NB4 (cell line): ENCODE data around the gene IQCH.

Experiments
- POLR2A ChIP-seq: IDR thresholded peaks from 2 replicates; pipeline ENCODE4 v1.6.1; 2011; ENCODE audit warnings: mild to moderate bottlenecking; ENCODE audit not compliant: insufficient read length; ENCODE audit errors: extremely low read depth
- TF ChIP-seq, protein P1 (sequence below): IDR thresholded peaks from one replicate; pipeline ENCODE4 v1.5.1; 2012; ENCODE audit warnings: low read depth, low read length
- TF ChIP-seq, protein P2 (sequence below): IDR thresholded peaks from 2 replicates; pipeline ENCODE4 v1.6.1; 2011; ENCODE audit warnings: low read depth, low read length

DNA sequence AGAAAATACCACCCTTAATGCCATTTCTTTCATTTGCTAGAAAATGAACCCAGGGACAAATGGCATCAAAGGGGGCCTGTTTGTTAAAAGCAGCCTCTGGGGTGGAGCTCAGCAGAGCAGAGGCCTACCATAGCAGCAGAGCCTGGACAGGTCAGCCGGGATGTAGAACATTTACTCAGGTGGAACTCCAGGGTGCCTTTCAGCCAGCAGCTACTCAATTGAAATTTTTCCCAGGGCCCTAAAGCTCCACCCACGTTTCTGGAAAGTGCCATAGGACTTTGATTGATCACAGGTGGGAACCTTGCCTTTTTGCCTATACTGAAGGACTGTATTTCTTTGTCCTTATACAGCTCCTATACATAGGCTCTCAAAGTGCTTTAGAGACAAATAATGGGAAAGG is 191.9 kb downstream of the IQCH start:
- no peak for TF ChIP-seq POLR2A
- TF ChIP-seq, protein P1, sequence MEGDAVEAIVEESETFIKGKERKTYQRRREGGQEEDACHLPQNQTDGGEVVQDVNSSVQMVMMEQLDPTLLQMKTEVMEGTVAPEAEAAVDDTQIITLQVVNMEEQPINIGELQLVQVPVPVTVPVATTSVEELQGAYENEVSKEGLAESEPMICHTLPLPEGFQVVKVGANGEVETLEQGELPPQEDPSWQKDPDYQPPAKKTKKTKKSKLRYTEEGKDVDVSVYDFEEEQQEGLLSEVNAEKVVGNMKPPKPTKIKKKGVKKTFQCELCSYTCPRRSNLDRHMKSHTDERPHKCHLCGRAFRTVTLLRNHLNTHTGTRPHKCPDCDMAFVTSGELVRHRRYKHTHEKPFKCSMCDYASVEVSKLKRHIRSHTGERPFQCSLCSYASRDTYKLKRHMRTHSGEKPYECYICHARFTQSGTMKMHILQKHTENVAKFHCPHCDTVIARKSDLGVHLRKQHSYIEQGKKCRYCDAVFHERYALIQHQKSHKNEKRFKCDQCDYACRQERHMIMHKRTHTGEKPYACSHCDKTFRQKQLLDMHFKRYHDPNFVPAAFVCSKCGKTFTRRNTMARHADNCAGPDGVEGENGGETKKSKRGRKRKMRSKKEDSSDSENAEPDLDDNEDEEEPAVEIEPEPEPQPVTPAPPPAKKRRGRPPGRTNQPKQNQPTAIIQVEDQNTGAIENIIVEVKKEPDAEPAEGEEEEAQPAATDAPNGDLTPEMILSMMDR, result no peak
- TF ChIP-seq, protein P2, sequence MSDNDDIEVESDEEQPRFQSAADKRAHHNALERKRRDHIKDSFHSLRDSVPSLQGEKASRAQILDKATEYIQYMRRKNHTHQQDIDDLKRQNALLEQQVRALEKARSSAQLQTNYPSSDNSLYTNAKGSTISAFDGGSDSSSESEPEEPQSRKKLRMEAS, result no peak
